Glomerular visceral epithelial cell (primary cell): ENCODE results near the gene TNFRSF9.
"Not testable (repeated sequence)": the region's sequence is repeated elsewhere in the genome, so short reads cannot be mapped to it uniquely, and the experiment has no call there.

Source experiments
- DNase-seq: peaks from one replicate; pipeline ENCODE4 v3.0.0-alpha.2; 2016; ENCODE audit errors: extremely low spot score

Gene TNFRSF9

DNA sequence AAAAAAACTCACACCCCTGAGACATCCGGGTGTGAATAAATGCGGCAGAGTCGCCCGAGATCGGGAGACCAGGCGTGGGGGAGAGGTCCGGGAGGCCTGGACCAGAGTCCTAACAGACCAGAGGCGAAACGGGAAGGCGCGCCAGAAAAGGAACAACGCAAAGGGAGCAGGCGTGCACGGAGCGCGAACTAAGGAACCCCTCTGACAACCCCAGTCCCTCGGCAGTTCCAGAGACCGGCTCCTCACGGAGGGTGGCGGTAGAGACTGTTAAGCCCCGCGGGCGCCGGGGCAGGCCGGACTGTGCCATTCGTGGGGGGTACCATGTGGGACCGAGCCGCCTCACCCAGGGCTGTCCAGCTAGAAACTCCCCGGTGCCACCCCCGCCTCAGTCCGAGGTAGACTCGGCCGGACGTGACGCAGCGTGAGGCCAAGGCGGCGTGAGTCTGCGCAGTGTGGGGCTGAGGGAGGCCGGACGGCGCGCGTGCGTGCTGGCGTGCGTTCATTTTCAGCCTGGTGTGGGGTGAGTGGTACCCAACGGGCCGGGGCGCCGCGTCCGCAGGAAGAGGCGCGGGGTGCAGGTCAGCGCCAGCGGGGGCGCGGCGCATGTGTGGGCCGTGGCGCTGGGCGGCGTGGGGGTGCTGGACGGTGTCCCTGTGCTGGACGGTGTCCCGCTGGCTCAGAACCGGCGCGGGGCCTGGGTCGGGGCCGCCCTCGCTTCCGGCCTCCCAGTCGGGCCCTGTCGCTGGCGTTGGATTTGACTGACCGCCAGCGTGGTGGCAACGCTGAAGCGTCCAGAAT is 20.8 kb upstream of the TNFRSF9 start, which contains the start of gene PARK7:
PARK7 (plus strand) TSS at position 496 of the 798 bp plus-strand sequence. CDS start 1,075 bp downstream, outside the sequence.
- peak; percentile 99 for DNase-seq

DNA sequence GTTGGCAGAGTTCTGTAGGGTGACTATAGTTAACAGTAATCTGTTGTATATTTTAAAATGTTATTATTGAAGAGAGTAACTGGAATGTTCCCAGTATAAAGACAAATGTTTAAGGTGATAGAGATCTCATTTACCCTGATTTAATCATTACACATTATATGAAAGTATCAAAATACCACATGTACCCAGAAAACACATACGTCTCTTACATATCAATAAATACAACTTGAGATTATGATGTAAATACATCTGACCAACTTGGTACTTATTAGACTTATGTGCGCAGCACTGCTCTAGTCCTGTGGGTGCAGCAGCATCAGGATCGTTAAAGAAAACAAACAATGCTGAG is 20.2 kb upstream of the TNFRSF9 start:
- no peak for DNase-seq

DNA sequence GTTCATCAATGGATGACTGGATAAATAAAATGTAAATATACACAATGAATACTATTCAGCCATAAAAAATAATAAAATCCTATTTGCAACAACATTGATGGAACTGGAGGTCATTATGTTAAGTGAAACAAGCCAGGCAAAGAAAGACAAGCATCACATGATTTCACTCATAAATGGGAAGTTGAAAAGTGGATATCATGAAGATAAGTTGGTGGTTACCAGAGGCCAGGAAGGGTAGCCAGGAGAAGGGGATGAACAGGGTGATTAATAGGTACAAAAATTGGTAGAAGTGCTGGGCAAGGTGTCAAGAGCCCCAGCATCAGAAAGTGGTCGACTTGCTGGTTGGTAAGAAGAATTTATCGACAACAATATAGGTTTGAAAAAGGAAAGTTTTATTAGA is 19.5 kb upstream of the TNFRSF9 start:
- no peak for DNase-seq

DNA sequence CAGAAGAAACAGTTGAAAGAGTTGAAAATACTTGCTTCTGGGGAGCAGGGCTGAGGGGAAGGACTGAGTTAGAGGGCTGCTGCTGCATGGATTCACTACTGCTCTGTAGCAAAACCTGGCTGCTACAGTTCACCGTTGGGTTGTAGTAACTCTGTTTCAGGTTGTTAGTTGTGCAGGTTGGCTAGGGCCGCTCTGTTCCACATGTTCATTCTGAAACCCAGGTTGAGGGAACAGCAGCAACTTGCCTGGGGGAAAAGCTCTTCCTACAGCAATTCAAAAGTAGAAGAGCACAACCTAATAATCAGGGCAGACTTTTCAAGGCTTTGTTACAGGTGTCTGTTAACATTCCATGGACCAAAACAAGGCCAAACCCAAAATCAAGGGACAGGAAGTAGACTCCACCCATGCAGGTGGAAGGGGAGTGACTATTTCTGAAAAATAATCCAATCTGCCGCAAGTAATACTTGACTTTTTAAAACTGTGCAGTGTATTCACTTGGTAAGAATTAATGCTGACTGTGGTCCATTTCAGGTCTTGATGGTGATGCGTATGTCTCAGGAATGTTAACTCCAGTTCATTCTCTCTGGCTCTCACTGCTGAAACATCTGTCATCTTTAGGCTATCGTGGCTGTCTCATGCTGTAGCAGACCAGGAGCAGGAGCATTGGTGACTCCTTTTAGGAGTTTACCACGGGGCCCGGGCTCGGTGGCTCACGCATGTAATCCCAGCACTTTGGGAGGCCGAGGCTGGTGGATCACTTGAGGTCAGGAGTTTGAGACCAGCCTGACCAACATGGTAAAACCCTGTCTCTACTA is 15.8 kb upstream of the TNFRSF9 start:
- peak; percentile 54 for DNase-seq

DNA sequence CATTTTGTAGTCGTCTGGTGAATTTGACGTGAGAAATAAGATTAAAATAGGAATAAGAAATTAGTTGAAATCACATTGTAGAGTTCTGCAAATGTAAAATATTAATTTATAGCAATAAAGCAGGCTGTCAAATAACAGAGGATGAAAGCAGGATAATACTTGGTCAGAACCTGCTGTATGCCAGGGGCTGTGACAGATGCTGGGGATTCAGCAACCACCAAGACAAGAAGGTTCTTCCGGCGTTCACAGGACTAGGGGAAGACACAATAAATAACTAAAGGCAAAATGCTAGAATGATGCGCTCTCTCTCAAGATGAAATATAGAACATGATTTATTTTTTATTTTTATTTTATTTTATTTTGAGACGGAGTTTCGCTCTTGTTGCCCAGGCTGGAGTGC is 14.0 kb upstream of the TNFRSF9 start:
- DNase-seq: no peak

DNA sequence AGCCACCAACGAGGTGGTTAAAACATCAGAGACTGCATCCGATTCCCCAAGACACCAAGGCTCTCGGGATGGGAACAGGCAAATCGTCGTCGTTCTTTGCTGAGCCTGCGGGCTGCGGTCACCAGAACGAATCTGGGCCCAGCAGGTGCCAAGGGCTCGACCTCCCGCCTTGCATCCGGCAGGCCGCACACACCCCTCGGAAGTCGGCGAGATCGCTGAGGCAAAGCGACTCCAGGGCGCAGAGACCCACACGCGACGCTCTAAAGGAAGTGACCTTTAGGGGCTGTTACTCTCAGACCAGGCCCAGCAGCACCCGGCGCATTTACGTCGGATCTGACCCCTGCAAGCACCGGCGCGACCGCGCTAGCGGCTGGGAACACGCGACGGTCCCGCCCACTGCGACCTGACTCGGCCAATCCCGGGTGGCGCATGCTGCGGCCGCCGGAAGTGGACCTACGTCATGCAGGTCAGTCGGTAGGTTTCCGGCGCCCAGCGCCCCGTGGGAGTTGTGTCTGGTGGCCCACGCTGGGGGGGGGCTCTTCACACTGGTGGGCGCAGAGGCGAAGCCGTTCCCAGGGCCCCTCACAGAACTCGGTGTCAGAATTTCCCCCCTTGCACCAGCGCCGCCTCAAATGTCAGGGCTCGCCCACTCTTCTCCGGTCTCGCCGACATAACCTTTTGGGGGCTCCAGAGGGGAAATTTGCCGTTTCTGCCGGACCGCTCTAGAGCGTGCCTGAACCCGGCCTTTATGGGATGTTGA is 13.4 kb upstream of the TNFRSF9 start:
- peak; percentile 89 for DNase-seq

DNA sequence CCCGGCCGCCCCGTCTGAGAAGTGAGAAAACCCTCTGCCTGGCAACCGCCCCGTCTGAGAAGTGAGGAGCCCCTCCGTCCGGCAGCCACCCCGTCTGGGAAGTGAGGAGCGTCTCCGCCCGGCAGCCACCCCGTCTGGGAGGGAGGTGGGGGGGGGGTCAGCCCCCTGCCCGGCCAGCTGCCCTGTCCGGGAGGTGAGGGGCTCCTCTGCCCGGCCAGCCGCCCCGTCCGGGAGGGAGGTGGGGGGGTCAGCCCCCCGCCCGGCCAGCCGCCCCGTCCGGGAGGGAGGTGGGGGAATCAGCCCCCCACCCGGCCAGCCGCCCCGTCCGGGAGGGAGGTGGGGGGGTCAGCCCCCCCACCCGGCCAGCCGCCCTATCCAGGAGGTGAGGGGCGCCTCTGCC is 12.2 kb upstream of the TNFRSF9 start:
- not testable (repeated sequence) for DNase-seq

DNA sequence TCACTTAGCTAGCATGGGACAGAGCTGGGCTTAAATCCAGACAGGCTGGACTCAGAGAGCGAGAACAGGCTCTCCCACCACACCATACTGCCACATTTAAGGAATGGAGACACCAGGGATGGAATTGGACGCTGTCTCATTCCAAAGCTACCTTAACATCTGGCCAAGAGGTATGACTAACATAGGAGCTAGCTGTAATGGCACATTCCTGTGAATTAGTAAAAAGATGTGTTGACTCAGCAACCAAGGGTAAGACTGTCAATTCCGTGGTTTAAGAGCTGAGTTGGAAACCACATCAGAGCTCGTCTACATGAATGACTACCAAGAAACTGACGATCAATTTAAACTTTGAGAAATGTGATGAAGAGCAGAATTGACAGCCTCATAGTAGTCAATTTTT is 8.3 kb upstream of the TNFRSF9 start:
- DNase-seq: peak; percentile 85

DNA sequence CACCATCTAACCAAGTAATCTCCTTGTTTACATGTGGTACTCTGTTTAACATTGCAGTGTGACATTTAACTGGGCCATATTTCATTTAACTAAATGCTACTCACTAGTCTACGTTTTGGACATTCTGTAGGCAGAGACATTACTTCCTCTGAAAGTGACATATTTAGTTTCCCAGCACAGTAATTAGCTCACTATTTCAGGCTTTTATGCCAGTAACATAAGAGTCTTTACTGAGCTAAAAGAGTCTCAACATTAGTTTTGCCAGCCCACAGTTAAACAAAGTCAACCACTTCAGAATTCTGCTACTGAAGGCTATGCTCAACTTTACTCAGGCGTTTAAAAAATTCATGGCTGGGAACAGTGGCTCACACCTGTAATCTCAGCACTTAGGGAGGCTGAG is 2.6 kb upstream of the TNFRSF9 start:
- DNase-seq: no peak

DNA sequence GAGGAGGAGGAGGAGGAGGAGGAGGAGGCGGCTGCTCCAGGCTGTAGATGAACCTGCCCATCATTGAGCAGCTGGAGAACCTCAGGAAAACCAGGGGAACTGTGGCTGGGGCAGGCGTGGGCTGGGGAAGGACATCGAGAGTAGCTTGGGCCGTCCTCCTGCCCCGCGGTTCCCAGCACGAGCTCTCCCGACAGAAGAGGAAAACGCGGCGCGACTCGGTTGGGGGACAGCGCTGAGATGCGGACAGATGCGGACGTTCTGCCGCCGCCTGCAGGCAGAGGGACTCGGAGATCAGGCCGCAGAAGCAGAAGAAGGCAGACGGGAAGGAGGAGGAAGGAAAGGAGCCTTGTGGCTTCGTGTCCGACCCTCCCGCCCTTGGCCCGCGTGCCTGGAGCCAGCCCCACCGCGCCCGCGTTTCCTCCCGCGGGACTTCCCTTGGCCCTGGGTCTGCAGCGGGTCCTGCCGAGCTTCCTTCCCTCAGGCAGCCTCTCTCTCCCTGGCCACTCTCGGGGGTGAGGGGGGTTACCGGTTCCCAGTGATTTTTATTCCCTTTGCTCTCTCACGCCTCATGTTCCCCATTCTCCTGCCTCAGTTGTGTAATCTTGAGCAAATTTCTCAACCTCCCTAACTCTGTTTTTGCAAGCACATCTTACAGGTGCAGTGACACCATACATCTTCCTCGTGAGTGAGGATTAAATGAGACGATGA is 1.7 kb upstream of the TNFRSF9 start:
- no peak for DNase-seq

DNA sequence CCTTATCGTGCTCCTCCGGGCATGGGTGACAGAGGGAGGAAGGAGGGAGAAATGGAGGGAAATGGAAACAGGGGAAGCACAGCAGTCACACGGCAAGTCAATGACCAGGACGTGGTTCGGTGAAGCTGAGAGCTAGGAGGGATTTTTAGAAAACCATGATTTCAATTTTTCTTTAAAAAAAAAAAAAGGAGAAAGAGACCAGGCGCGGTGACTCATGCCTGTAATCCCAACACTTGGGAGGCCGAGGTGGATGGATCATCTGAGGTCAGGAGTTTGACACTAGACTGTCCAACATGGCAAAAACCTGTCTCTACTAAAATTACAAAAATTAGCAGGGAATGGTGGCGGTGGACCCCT is 776 bp upstream of the TNFRSF9 start:
- peak; percentile 65 for DNase-seq

DNA sequence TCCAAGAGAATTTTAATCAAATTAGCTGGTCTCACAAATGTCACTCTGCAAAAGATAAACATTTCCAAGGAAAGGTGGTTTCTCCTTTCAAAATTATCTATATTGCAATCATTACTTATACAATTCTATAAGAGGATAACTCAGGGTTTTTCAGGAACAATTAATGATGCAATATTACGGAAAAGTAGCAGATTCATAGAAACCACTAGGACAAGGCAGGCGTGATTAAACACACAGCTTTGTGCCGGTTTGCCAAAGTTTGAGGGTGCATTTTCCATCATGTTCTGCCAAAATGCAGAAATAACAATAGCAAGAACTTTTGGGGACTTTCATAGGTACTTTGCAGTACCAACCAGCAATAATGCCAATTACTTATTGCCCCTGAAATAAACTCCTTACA is 605 bp downstream of the TNFRSF9 start:
- DNase-seq: no peak

DNA sequence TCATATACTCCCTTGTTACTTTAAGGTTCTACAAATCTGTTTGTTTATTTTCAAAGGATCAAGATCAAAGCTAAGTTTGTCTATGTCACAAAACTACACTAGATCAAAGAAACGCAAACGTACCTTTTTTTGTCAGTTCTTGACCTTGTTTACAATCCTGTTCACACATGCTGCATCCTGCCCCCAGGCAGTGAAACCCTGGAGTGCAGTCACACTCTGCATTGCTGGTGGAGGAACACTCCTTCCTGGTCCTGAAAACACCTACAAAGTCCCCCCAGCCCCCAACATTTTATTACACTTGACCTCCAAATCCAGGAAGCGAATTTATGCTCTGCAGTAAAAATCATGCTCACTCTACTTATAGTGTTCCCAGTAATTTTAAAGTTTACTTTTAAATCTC is 2.6 kb downstream of the TNFRSF9 start:
- DNase-seq: no peak

DNA sequence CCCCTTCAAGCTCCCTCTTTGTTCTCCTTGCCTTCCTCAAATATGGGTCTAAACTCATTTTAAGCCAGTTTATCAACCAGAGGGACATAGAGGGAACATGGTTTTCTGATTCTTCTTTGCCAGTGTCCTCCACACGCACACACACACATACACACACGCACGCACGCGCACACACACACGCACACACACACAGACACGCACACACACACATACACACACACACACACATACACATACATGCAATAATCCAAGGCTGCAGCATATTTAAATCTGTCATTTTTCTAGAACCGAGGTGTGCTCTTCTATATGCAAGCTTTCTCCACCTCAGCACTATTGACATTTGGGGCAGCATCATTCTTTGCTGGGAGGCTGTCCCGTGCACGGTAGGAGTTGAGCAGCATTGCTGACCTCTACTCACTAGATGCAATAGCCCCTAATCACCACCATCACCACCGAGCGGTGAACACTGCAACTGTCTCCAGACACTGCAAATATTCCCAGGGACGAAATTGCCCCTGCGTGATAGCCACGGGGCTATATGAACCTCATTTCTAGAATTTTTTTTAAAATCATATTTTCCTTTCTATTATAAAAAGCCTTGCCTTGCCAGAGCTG is 8.0 kb downstream of the TNFRSF9 start:
- no peak for DNase-seq

DNA sequence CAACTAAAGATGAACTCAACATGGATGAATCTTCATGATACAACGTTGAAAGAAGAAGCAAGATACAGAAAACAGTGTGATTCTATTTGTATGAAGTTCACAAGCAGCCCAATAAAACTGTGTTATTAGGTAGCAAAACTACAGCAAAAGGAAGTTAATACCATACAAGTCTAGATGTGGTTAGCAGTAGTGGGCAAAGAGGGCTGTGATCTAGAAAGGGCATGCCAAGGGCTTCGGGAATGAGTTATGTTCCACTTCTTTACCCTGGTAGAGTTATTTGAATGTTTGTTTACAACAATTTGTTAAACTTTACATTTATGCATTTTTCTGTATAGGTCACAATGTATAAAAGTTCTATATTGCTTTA is 9.2 kb downstream of the TNFRSF9 start:
- DNase-seq: no peak

DNA sequence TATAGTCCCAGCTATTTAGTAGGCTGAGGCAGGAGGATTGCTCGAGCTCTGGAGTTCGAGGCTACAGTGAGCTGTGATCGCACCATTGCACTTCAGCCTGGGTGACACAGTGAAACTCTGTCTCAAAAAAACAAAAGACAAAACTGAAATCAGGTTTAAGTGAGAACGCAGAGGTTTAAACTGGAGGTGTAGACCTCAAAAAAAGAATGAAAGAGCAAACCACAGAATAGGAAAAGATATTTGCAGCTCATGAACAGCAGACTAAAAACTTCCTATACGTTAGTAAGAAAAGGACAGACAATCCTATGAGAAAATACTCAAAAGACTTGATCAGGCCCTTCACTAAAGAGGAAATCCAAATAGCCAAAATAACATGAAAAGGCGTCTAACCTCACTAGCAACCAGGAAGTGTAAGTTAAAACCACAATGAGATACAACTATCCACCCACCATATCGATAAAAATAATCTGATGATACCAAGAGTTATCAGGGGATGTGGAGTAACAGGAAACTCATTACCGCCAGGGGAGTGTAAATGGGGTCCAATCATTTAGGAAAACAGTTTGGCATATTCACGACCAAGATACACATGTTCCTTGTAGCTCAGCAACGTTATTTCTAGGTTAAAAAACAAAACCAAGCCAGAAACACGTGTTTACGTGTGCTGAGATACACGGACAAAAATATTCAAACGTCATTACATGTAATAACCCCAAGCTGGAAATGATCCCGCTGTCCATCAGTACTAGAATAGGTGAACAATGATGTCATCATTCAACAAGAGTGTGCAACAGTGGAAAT is 9.8 kb downstream of the TNFRSF9 start:
- DNase-seq: no peak

DNA sequence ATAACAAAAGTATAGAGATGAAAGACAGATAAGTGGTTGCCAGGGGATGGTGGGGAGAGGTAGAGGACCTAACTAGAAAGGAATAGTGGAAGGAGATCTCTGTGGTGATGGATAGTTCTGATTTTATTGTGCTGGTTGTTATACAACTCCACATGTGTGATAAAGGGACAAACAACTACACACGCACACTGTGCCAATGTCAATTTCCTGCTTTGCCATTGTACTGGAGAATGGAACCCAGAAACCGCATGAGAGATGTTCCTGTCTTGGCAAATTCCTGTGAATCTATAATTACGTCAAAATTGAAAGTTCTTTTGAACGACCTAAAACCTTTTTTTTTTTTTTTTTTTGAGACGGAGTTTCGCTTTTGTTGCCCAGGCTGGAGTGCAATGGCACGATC is 11.0 kb downstream of the TNFRSF9 start:
- DNase-seq: no peak

DNA sequence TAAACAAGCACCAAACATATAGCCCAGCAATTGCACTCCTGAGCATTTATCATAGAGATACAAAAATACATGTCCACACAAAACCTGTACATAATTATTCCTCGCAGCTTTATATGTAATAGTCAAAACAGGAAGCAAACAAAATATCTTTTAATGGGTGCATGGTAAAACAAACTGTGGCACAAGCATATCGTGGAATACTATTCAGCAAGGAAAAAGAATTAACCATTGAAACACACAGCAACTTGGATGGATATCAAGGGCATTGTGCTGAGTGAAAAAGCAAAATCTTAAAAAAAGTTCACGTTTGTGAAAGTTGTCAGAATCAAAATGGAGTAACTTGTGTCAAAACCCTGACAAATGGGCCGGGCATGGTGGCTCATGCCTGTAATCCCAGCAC is 12.4 kb downstream of the TNFRSF9 start:
- DNase-seq: no peak

DNA sequence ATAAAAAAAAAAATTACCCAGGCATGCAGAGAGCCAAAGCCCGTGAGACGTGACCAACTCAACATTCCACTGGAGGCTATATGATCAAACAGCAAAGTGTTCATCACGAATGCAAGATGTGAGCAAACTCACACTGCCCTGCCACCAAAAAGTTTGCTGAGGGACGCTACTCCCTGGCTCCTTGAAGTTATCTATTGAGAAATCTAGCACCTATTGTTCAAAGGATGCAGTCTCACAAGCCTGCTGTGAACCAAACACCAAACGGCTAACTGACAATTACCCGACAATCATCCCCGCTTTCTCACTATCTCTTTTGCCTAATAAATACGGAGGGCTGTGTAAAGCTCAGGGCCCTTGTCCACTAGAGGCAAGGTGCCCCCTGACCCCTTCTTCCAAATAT is 13.6 kb downstream of the TNFRSF9 start:
- not testable (repeated sequence) for DNase-seq

DNA sequence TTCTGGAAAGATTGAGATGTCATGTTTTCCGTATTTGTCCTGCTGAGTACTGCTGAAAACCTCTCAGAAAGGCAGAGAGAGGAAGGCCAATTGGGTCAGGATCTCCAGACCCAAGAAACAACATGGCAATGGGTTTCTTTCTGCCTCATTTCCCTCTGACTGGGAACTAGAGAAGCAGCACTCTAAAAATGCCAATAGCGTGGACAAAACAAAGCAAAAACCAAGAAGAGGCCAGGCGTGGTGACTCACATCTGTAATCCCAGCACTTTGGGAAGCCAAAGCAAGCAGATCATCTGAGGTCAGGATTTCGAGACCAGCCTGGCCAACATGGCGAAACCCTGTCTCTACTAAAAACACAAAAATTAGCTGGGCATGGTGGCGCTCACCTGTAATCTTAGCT is 18.3 kb downstream of the TNFRSF9 start:
- DNase-seq: no peak

DNA sequence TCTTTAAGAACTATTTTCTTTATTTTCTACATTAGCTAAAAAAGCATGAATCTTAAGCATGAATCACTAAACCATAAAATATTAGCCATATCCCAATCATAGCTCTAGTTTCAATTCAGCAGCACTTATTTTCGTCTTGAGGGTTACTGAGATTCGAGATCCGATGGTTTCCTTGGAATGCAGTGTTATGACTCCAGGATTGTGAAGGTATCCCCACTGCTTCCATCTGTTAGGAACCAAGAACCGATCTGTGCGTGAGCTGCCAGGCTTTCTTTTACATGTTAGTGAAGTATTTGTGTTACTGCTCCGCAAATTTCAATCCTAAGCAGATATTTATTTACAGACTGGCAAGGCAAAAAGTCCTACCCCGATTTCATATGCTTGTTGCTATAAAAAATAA is 18.8 kb downstream of the TNFRSF9 start:
- DNase-seq: no peak
